ENCODE data around the gene ULK1.

Gene ULK1

GRCh38 chr12:131908092-131909080, 14.0 kb downstream of the ULK1 start:
- DNase-seq (ENCODE audit: low spot score) = no peak

- no peak for DNase-seq (ENCODE audit: low spot score)
These were observed 14.8 kb downstream of the ULK1 start for GRCh38 chr12:131909081-131909751.

- no peak for DNase-seq (ENCODE audit: low spot score)
These were observed 15.4 kb downstream of the ULK1 start for GRCh38 chr12:131909752-131910219.

GRCh38 chr12:131910302-131911027, 16.0 kb downstream of the ULK1 start:
- DNase-seq (ENCODE audit: low spot score) = no peak

GRCh38 chr12:131911028-131911650, 16.7 kb downstream of the ULK1 start:
- no peak for DNase-seq (ENCODE audit: low spot score)

- no peak for DNase-seq (ENCODE audit: low spot score)
These were observed 17.5 kb downstream of the ULK1 start for GRCh38 chr12:131911851-131912477.

- no peak for DNase-seq (ENCODE audit: low spot score)
These were observed 18.3 kb downstream of the ULK1 start for GRCh38 chr12:131912518-131913274.

GRCh38 chr12:131913666-131914065, 19.2 kb downstream of the ULK1 start:
- DNase-seq (ENCODE audit: low spot score) = no peak

GRCh38 chr12:131914179-131914702, 19.8 kb downstream of the ULK1 start:
- DNase-seq (ENCODE audit: low spot score) = no peak

- no peak for DNase-seq (ENCODE audit: low spot score)
These were observed 20.7 kb downstream of the ULK1 start for GRCh38 chr12:131915000-131915689.

GRCh38 chr12:131915823-131916222, 21.4 kb downstream of the ULK1 start:
- no peak for DNase-seq (ENCODE audit: low spot score)

- DNase-seq (ENCODE audit: low spot score) = no peak
These were observed 22.1 kb downstream of the ULK1 start for GRCh38 chr12:131916306-131917138.

- no peak for DNase-seq (ENCODE audit: low spot score)
These were observed 22.8 kb downstream of the ULK1 start for GRCh38 chr12:131917139-131917710.

- no peak for DNase-seq (ENCODE audit: low spot score)
These were observed 23.4 kb downstream of the ULK1 start for GRCh38 chr12:131917711-131918306.

- no peak for DNase-seq (ENCODE audit: low spot score)
These were observed 24.1 kb downstream of the ULK1 start for GRCh38 chr12:131918311-131919050.

- no peak for DNase-seq (ENCODE audit: low spot score)
These were observed 24.6 kb downstream of the ULK1 start for GRCh38 chr12:131919051-131919347.

- no peak for DNase-seq (ENCODE audit: low spot score)
These were observed 25.1 kb downstream of the ULK1 start for GRCh38 chr12:131919366-131920156.

Data from HuH-7.5 (cell line).